Cardiac fibroblast (primary cell): Measurements from ENCODE around the gene PPL.

ENCODE experiments used
- DNase-seq, 2 donors: peaks; one replicate each; pipeline versions ENCODE4 v3.0.0 to v3.0.0-alpha.2; 2010; ENCODE audit warnings: low read depth in 2 of 2
- H3K4me3 ChIP-seq, 2 donors: replicated peaks in 1 of 2; 1 replicate in 1 of 2; 2 replicates in 1 of 2; pipeline ENCODE4 v1.5.1; 2011; ENCODE audit warnings: low read depth in 2 of 2, low read length in 2 of 2, mild to moderate bottlenecking in 2 of 2, moderate library complexity in 1 of 2
- TF ChIP-seq, protein P1 (sequence below): IDR thresholded peaks from one replicate; pipeline ENCODE4 v1.5.1; 2011; ENCODE audit warnings: low read depth, mild to moderate bottlenecking, low read length, inconsistent platforms

The PPL gene

DNA sequence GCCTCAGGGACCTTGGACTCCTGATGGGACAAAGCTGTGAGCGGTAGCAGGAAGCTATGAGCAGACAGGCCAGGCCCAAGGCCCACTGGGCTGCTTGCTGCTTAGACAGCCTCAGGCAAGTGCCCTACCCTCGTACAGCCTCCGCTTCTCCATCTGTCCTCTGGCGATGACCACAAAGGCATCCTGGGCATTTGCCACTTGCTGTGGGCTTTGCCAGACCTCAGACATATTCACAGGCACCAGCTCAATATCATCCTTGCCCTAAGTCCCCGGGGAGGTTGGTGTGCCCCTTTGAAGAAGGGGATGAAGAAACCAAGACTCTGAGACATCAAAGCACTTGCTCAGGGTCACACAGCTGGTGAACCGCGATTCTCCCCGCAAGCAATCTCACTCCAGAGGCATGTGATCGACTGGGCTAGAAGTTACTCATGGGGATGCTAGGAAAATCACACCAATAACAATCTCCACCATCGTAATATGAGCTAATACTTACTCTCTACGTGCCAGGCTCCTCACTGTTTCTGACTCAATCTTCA is 21.7 kb downstream of the PPL start:
- no peak overlapping the region for H3K4me3 ChIP-seq
- peak; percentile 47 to 85 for DNase-seq
- TF ChIP-seq, protein P1, sequence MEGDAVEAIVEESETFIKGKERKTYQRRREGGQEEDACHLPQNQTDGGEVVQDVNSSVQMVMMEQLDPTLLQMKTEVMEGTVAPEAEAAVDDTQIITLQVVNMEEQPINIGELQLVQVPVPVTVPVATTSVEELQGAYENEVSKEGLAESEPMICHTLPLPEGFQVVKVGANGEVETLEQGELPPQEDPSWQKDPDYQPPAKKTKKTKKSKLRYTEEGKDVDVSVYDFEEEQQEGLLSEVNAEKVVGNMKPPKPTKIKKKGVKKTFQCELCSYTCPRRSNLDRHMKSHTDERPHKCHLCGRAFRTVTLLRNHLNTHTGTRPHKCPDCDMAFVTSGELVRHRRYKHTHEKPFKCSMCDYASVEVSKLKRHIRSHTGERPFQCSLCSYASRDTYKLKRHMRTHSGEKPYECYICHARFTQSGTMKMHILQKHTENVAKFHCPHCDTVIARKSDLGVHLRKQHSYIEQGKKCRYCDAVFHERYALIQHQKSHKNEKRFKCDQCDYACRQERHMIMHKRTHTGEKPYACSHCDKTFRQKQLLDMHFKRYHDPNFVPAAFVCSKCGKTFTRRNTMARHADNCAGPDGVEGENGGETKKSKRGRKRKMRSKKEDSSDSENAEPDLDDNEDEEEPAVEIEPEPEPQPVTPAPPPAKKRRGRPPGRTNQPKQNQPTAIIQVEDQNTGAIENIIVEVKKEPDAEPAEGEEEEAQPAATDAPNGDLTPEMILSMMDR: no peak

DNA sequence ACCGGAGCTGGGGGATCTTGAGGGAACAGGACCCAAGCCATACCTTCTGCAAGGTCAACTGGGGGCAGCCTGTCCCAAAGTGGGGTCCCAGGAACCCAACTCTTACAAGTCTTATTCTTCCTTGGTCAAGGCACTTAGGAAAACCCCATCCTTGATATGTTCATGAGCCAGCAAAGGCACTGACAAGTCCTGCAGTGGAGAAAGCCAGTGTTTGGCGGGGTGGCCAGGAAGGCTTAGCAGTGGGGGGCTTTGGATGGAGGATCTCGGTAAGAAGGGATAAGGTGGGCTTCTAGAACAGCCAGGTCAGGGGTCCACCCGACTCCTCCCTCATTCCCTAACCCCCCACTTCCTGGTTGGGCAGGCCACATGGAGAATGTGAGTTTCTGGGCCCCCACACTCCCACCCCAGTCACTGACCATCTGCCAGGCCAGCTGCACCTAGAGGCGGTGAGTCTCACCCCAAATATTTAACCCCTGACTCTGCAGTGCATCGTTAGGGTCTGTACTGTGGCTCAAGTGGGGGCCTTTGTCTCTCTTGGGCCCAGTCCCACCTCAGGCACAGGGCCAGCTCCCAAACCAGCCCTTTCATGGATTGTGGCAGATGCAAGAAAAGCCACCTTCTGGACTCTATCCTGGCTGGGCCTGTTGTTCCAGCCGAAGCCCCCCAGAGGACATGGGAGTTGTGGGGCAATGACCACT is 22.3 kb downstream of the PPL start:
- DNase-seq: no peak
- no peak overlapping the region for H3K4me3 ChIP-seq
- TF ChIP-seq, protein P1: no peak

DNA sequence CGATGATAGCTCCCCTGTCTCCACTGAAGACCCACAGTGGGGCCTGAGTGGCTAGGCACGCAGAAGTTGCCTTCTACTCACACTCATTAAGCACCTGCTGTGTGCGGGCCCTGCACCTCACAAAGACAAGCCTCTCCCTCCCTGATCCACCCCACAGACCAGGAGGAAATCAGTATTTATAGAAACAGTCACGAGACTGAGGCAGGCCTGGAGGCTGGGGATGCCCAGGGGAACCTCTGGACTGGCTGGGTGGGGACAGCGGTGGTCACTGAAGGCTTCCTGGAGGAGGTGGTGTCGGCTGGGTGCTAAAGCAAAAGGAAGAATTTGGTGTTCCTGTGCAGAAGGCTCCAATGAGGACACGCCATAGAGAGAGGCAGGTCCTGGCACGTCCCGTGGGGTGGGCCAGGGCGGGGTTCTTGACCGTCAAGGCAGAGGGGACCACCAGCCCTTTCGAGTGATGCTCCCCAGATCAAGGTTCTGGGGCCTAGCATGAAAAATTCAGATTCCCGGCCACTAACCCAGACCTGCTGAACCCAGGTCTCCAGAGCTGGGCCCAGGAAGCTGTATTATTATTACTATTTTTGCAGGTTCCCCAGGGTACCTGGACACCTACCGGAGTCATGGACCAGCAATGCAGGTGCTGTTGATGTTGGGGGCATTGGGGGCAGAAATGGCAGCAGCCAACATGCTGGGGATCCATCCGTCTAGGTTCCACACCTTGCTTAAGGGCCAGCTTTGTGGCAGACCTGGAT is 23.0 kb downstream of the PPL start:
- no peak overlapping the region for H3K4me3 ChIP-seq
- TF ChIP-seq, protein P1: no peak
- DNase-seq: no peak

DNA sequence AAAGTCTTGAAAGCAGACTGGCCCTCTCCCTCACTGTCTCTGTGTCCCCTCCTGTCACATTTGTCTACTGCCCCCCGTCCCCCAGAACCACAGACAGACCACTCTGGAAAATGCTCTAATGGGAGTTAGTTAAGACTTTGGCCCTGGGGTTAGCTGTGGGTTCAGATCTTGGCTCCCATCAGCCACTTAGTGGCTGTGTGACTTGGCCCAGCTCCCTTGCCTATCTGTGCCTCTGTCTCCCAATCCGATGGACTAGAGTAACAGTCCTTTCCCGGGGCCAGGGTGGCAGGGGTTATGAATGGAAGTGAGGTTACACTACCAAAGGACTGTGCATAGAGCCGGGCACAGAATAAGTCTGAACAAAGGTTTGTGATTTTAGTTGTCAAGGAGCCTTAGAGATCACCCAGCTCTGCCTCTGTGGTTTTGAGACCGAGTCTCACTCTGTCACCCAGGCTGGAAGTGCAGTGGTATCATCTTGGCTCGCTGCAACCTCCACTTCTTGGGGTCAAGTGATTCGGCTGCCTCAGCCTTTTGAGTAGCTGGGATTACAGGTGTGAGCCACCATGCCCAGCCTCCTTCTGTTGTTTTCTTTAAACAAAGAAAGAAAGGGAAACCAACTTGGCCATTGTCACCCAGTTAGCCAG is 23.7 kb downstream of the PPL start:
- H3K4me3 ChIP-seq: no peak overlapping the region
- TF ChIP-seq, protein P1: no peak
- no peak for DNase-seq

DNA sequence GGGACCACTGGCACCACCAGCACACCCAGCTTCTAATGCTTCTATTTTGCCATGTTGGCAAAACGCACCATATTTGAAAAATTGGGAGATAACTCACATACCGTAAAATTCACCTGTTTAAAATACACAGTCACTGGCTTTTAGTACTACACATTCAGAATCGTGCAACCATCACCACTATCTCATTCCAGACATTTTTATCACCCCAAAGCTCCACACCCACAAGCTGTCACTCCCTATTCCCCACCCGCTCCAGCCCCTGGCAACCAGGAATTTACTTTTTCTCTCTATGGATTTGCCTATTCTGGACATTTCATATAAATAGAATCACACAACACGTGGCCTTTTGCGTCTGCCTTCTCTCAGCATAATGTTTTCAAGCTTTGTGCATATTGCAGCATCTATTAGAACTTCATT is 25.0 kb downstream of the PPL start:
- TF ChIP-seq, protein P1: no peak
- no peak overlapping the region for H3K4me3 ChIP-seq
- peak; percentile 44 to 65 for DNase-seq

DNA sequence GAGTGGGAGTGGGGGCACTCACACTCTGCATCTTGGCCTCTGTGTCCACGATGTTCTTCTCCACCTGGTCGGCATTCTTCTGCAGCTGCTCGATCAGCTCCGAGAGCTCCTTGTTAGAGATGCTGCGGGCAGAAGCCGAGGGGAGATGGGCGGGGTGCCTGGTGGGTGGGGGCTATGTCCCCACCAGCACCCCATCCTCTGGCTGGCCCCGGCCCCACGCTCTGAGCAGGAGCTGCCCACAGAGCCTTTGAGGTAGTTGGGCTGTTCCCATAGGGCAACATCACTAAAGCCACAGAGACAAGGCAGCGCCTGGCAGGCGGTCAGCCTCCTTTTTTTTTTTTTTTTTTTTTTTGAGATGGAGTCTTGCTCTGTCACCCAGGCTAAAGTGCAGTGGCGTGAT is 26.1 kb downstream of the PPL start:
- DNase-seq: no peak
- TF ChIP-seq, protein P1: no peak

More for the DNA sequence above, 26.1 kb downstream of the PPL start:
- no peak overlapping the region for H3K4me3 ChIP-seq
